GM19239 (cell line): ENCODE measurements around the gene PUM1.
"Not testable (repeated sequence)": the region's sequence is repeated elsewhere in the genome, so short reads cannot be mapped to it uniquely, and the experiment has no call there.

Experiments used
- DNase-seq: peaks from one replicate; pipeline ENCODE4 v3.0.0; 2011; ENCODE audit warnings: low spot score; ENCODE audit not compliant: insufficient read length
- FAIRE-seq: peaks from 2 replicates; lab custom pipeline; 2011; peaks lifted over from hg19 to GRCh38; lab: Jason Lieb, UNC

The PUM1 gene

DNA sequence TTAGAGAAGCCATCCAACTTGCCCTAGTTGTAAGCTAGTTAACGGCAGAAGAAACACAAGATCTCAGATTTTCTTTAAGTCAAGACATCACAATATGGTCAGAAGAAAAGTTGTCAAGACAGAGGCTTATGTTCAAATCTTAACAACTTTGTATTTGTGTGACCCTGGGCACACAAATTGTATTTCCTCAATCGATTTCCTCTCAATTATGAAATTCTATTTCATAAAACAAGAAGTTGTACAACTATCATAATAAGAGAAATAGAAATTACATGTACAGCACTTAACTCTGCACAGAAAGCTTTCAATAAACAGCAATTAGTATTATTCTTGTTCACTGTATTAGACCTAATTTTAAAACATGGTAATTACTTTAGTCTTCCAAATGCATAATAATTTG is 94.0 kb downstream of the PUM1 start:
- peak; percentile 45 for FAIRE-seq
- no peak for DNase-seq

DNA sequence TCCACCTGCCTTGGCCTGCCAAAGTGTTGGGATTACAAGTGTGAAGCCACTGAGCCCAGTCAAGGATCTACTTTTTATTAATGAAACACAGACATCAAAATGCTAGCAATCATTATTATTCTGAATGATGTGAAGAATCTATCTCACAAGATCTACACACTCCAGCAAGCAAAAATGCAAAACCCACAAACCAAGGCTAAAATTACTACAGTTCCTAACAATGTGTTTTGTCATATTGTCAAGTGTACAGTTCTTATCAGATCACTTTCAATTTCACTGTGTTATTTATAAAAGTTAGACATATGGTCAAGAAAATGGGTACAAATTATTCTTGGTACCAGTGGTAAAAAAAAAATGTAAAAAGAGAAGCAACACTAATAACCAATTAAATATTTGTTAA is 95.6 kb downstream of the PUM1 start:
- FAIRE-seq (no peak), DNase-seq (no peak)

DNA sequence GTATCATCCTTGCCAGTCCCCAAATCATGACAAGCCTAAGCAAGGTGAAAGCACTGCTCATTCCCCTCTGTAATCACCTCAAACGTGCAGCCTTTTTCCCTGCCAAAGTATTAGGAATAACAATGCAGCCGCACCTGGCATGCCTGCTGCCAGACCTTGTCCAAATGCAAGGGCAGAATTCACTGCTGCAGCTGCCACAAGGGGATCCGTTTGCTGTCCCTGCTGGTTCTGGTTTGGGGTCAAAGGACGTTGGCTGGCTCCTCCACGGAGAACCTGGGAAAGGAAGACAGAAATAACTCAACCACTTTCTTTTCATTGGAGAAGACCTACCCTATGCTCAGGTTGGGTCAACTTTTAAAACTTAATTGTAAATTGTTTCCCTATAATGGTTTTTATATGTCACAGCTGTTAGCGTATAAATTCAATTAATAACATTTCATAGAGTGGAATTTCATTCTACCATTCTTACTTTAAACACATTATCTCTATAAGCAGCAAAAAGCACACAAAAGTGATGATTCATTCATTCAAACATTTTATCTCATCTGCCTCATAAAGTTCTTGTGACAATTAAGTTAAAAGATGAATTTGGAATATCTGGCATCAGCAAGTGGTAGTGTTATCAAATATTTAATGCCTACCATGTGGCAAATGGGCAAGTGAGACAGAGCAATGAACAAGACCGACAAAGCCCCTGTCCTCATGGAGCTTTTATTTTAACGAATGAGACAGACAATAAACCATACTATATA is 97.1 kb downstream of the PUM1 start:
- FAIRE-seq, result no peak
- no peak for DNase-seq

DNA sequence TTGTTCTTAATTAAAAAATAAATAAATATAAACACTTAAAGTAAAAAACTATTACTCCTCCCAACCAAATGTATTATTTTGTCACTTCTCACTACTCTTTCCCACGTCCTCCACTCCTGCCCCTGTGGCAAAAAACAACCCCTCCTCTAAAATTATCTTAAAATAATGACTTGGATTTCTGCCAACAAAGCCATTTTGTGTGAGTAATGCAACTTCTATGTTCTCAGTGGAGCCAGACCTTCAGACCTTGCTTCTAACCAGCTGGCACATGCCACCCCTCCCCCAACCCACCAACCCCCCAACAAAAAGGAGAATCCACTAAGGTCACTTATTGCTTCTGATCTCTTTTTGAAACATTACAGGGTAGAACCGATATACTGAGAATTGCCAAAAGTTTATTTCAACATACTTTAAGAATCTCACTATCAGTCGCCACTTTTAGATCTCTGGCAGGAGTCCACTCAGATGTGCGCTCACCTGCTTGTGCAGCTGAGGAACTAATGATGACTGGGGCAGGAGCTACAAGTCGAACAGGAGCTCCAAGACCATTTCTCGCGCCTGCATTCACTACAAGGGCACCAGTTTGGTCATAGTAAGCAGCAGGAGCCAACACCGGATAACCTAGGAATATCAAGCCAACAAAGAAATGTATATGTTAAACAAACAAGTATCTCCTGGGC is 98.7 kb downstream of the PUM1 start:
- FAIRE-seq, result no peak
- no peak for DNase-seq

DNA sequence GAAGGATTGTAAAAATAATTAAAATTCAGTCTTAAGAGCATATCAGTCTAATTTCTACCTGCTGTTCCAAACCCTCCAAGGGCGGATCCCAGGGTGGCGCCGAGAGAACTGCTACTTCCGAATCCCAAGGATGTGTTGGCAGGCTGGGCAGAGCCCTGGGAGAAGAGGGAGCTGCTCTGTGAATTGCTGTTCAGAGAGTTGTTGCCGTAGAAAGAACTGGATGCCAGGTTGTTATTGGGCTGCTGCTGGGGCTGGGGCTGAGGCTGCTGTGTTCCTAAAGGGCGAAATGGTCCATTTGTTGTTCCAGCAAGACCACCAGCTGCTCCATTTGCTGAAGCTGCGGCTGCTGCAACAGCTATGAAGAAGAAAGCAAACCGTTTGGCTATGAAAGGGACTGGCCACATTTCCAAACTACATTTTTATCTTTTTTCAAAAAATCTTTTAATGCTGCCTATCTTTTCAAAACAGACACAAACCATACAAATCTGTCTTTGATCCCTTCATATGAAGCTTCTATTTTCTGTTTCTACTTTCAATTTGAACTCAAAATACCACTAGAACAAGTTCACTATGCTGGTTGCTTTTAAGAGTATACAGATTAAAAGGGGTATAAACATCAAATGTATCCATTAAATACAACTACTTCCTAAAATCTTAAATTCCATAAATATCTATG is 99.5 kb downstream of the PUM1 start:
- FAIRE-seq (peak; percentile 42), DNase-seq (no peak)

DNA sequence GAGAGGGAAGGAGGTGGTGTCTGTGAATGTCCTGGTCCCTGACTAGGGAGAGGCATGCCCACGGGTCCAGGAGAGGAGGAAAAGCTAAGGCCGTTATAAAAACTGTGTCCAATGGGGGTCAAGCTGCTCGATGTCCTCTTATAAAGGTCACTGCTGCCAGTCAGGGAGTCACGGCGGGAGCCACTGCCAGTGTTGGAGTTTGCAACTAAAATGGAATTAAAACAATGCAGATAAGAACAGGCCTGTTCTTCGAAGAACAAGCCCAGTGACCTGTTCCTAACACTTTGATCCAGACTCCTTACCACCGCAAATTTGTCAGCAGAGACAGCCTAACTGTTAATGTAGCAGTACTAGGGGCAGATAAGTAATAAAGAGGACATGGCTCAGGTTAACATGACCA is 100.8 kb downstream of the PUM1 start:
- DNase-seq (no peak), FAIRE-seq (no peak)

DNA sequence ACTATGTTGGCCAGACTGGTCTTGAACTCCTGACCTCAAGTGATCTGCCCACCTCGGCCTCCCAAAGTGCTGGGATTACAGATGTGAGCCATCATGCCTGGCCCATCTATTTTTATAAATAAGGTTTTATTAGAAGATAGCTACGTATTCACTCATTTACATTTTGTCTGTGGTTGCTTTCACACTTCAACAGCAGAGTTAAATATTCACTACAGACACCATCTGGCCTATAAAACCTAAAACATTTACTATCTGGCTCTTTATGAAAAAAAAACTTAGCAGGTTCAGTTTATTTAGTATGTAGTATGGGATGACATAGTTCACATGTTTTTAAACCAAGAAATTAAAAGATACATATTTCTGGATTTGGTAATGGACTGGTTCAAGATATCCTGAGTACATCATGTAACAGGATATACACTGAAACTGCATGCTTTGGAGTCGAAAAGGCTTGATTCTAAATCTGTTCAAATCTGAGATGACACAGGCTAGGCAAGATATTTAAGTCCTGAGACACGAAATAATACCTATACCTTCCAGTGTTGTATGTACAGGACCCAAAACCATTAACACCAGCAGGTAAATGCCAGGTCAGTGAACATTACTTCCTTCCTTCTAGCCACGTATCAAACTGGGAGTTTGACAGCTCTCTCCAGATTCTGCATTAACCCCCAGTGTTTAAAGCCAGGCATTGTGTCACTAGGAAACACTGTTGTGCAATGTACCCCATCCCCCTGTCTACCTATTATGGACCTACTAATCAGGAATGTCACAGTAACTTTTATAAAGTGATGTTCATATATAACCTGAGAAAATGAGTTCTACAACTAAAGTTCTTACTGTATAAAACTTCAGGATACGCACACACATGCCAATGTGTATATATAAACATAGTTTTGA is 102.7 kb downstream of the PUM1 start:
- no peak for DNase-seq
- peak; percentile 77 for FAIRE-seq

DNA sequence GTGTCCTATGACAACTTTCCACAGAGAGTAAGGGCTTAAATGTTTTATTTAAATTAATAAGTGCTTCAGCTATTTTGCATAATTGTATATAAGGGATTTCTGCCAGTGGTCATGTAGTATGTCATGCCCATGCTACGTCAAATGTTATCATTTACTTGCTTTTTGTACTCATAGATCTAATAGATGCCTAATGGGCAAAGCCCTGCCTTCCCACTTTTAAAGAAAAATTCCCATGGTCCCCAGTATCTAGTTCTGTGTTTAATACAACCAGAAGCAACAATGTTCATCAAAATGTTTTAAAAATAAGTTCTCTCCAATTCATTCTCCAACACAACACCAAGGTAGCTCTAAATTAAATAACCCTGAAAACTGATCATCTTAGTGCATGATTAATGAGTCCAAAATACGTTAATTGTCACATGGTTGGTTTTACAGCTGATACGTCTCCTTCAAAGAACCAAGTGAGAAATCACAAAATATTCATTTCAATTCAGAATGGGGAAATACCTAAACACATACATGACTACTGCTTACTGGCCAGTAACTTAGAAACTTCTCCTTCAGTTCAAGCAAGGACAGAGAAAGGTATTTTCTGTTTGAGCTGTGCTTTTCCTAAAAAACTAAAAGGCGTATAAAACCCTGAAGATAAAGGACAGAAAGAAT is 107.8 kb downstream of the PUM1 start:
- FAIRE-seq, result peak; percentile 59
- no peak for DNase-seq

DNA sequence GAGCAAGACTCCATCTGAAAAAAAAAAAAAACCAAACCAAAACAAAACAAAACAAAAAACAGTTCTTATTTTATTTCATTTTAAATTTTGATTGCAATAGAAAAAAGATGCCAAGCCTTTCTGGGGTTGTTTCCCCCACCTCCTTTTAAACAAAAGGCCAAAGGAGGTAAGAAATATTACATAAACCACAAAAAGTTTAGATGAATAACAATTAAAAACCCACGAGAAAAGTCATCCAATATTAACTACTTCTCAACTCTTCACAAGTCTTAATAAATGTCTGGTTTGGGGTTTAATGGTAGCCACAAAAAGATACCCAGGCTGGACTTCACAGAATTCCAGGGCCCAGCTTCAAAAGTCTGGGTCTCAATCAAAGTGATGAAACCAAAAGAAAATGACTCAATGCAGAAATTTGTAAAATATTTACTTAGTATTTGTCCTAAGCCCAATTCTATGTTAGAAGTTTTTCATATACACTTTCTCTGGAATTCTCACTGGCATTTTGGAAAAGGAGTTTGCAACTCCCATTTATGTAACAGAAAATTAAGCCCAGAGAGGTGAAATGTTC is 110.0 kb downstream of the PUM1 start:
- FAIRE-seq (no peak), DNase-seq (no peak)

DNA sequence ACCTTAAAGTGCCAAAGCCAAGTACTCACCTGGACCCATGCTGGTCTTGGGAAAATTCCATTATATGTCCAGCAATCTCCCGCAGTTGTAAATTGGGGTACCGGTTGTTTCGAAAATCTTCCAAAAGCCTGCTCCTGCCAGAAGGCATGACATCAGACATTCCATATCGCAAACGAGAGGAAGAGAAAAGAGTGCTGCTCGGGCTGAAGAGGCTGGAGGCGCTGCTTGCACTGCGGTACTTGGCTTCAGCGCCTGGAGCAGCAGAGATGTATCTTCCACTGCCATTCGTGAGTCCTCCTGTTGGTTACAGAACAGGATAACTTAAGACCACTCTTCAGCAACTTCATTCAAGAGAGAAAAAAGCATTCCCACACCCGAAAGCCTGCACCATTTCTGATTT is 111.8 kb downstream of the PUM1 start:
- FAIRE-seq (no peak), DNase-seq (no peak)

DNA sequence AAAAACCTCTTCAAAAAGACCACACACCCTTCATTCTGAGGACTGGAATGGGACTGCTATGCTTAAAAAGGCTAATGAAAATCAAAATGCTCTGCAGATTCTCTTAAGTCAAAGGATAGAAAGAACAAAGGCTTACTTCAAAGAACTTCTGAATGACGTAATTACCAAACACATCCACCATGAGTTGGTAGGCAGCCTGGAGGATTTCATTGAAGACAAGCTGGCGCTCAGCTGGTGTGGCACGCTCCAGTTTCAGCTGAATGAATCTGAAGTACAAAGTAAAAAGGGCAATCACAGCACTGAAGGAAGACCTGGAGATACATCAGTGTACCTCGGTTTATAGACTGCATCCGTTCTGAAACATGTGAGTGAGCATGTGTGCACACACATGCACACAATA is 113.4 kb downstream of the PUM1 start:
- no peak for DNase-seq
- no peak for FAIRE-seq

DNA sequence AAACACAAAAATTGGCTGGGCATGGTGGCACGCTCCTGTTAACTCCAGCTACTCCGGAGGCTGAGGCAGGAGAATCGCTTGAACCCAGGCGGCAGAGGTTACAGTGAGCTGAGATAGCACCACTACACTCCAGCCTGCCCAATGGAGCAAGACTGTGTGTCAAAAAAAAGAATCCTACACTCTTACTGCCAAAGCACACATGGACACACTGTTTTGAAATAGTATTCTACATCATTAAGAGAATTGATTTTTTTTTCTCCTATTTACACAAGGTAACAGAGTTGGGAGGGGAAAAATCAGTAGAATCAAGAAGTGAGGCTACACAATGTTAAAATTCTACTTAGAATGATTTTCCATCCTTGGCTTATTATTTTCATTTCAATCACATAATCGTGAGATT is 114.8 kb downstream of the PUM1 start:
- FAIRE-seq (no peak), DNase-seq (no peak)

DNA sequence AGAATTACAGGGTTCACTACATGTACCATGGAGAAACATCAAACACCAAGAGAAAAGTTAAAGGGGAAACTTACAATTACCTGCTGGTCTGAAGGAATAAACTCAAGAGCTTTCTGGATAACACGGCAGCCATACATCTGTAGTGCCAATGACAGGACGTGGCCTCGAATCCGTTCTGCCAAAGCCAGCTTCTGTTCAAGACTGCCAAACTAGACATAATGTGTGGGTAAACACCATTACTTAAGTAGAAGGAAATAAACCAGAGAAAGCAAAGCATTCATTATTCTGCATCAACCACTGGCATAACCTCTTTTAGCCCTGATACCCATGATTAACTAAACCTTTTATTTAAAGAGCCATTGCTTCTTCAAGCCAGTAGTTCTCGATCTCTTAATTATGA is 115.5 kb downstream of the PUM1 start:
- DNase-seq (no peak), FAIRE-seq (no peak)

DNA sequence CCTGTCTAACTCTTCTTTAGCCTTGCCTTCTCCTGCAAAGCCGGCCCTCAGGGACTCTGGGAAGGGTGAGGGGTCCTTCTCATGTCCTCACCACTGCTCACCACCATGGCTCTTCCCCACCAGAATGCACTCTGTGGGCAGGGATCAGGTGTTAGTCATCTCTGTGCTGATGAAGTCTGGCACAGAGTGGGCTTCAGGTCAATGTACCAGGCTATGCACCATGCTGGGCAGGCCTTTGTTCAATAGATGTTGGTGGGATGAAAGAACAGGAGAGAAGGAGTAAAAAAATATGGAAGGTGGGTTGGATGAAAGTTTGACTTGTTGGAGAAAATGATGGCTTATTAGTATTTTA is 116.1 kb downstream of the PUM1 start:
- FAIRE-seq, DNase-seq: not testable (repeated sequence)

DNA sequence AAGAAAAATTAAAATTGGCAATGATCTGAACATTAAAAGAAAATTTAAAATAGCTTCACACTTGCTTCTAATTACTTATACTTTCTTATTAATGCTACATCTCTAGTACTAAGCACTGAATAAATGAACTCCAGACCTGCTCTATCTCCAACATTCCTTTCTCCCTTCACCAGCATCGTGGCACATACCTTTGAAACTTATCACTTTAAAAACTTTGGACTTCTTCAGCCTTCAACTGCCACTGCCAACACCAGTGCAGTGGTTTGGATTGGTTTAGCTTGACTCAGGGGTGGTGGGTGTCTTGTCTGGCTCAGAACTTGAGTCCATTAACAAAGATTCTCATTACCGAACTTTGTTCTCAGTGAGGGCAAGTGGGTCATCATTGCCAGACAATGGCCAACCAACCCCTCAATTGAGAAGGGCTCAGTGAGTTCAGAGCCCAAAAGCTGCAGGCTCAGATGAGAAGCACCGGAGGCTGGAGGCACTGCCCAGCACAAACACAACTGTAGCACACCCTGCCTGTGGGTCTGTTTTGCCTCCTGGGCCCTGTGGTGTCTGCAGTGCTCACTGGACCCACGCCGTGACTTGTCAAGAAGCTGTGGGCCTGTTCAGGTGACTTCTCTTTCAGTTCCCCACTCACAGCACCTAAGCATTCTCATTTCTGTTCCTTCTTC is 116.6 kb downstream of the PUM1 start:
- FAIRE-seq, result not testable (repeated sequence)

DNA sequence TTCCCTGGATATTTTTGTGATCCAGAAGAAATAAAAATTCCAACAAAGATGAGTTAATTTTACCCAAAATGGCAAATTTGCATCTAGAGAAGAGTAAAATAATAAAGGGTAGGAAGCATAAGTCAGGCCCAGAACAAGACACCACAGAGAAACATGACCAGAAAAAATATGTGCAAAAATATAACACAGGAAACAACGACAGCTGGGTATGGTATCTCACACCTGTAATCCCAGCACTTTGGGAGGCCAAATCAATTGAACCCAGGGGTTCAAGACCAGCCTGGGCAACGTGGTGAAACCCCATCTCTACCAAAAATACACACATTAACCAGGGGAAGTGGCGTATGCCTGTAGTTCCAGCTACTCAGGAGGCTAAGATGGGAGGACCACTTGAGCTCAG is 117.2 kb downstream of the PUM1 start:
- DNase-seq, result no peak
- no peak for FAIRE-seq

More for the DNA sequence above, 116.6 kb downstream of the PUM1 start:
- DNase-seq, result not testable (repeated sequence)

DNA sequence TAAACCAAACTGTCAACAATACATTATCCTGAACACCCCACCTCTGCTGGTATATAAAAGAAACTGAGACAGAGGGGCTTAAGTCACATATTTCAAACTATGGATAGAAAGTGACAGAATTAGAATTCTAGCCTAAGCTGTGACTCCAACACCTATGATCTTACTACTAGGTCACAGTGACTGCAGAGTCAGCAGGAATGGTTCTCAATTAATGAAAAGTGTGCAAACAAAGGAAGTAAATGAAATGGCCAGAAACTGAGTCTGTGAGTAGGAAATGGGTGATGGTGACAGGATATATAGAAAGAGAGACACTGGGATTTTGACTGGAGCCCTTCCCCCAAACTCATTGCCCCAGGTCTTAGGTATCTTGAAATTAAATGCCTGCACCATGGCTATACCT is 118.3 kb downstream of the PUM1 start:
- no peak for FAIRE-seq
- no peak for DNase-seq

DNA sequence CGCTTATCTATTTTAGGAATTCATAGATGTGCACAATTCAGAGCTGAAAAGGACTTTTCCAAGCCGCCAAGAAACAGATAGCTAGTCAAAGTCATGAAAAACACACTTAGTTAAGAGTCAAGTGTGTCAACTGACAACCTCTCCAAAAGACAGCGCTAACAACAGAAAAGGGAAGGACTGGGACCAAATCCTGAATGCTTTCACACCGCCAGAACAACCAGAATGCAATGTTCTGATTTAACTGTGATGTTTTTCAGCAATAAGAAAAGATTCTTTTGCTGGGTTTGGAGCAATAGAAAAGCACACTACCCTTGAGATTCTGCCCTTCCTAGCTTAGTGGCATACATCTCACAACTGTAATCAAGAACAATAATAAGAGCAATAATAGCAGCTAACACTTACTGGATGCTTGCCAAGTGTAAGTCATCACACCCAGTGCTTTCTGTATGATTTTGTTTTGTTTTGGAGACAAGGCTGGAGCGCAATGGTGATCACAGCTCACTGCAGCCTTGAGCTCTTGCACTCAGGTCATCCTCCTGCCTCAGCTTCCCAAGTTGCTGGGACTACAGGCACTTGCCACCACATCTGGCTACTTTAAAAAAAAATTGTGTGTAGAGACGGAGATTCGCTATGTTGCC is 123.1 kb downstream of the PUM1 start:
- DNase-seq (no peak), FAIRE-seq (no peak)

DNA sequence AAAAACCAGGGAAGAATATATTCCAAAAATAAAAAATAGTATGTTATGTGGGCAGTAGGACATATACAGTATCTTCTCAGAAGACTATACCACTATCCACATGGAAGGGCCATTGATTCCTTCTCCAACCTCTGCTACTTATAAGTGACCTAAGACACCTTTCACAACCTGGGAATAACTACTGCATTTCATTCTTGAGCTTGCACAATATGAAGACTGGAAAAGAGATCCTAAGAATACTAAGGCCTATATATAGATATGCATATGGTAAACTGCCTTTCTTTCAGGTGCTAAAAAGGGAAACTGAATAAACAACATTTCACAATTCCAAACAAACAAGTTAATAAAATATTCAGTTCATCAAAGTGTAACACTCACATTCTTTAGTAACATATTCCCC is 125.0 kb downstream of the PUM1 start:
- FAIRE-seq, result no peak
- no peak for DNase-seq
